K562 (cell line): Measurements from ENCODE around the gene SNCB. TPM values are rescaled to one million over a fixed set of nuclear protein-coding genes. Genes with fewer than 3 reads are reported as not detected.

Source experiments
- ATAC-seq: fragments of 200-7000 bp; cut with Tn5 transposase; 3 replicates; pipeline ENCODE4 v1.9.1; 2020; ENCODE audit warnings: moderate library complexity
- BruUV-seq: library from RNA; stranded (reverse); fragments of 400-500 nt; replicated peaks from 2 replicates; lab custom pipeline; 2021; lab: Mats Ljungman, UMichigan
- CTCF ChIA-PET: fragments of 300-600 bp; formaldehyde crosslinking; extraction: SDS; loops from one replicate; lab custom pipeline; 2021; ENCODE audit warnings: low intra/inter-chr PET ratio; lab: Yijun Ruan, JAX
- POLR2A ChIA-PET: fragments of 300-600, 350-650 bp; sonication (Branson Sonifier 250); formaldehyde crosslinking; extraction: SDS; loops from one replicate; lab custom pipeline; 2021; ENCODE audit warnings: antibody characterized with exemption, inconsistent platforms; lab: Yijun Ruan, JAX
- DNase-seq, 4 experiments: peaks; one replicate each; pipeline versions ENCODE4 v3.0.0 to v3.0.0-alpha.2; 2011 to 2018; ENCODE audit warnings: low spot score in 3 of 4, mixed read lengths in 3 of 4; ENCODE audit errors: extremely low read depth in 1 of 4
- FAIRE-seq: peaks from 2 replicates; lab custom pipeline; 2011; peaks lifted over from hg19 to GRCh38; lab: Jason Lieb, UNC
- H2AFZ ChIP-seq: 2 replicates; pipeline ENCODE4 v1.6.0; 2011; ENCODE audit warnings: low read depth, low read length, control low read depth, inconsistent platforms
- H3K27ac ChIP-seq: fragments of 200-600 bp; 3 replicates; pipeline ENCODE4 v1.8.0; 2011; ENCODE audit warnings: low read depth, mild to moderate bottlenecking, control low read depth, inconsistent platforms, low read length, moderate library complexity, mixed read lengths; ENCODE audit errors: extremely low read depth
- H3K27me3 ChIP-seq, 2 experiments: fragments of 300-600 bp in 1 of 2; 2 replicates in 1 of 2; 3 replicates in 1 of 2; pipeline versions ENCODE4 v1.6.0 to v1.8.0; 2011; ENCODE audit warnings: inconsistent platforms in 2 of 2, low read length in 2 of 2, mild to moderate bottlenecking in 1 of 2, mixed read lengths in 1 of 2, moderate library complexity in 1 of 2; ENCODE audit not compliant: control insufficient read depth in 2 of 2, insufficient read depth in 2 of 2
- H3K36me3 ChIP-seq: fragments of 300-600 bp; 3 replicates; pipeline ENCODE4 v1.8.0; 2011; ENCODE audit warnings: mild to moderate bottlenecking, low read length, inconsistent platforms; ENCODE audit not compliant: control insufficient read depth, insufficient read depth
- H3K4me1 ChIP-seq, 2 experiments: fragments of 200-600 bp in 1 of 2; replicated peaks in 1 of 2; 2 replicates in 1 of 2; 3 replicates in 1 of 2; pipeline versions ENCODE4 v1.5.1 to v1.8.0; 2011; ENCODE audit warnings: inconsistent platforms in 2 of 2, low read length in 2 of 2, mild to moderate bottlenecking in 1 of 2, mixed read lengths in 1 of 2, moderate library complexity in 1 of 2; ENCODE audit not compliant: control insufficient read depth in 2 of 2, insufficient read depth in 2 of 2
- H3K4me2 ChIP-seq: 2 replicates; pipeline ENCODE4 v1.6.1; 2011; ENCODE audit warnings: low read length, control low read depth, inconsistent platforms, mixed read lengths; ENCODE audit not compliant: insufficient read depth
- H3K4me3 ChIP-seq: fragments of 200-600 bp; sonication (generic), shearing (Covaris generic); 2 replicates; pipeline ENCODE4 v1.5.1; 2016; ENCODE audit warnings: control low read depth, inconsistent platforms
- H3K79me2 ChIP-seq: fragments of 200-600 bp; 3 replicates; pipeline ENCODE4 v1.8.0; 2011; ENCODE audit warnings: low read length, inconsistent platforms; ENCODE audit not compliant: control insufficient read depth, insufficient read depth
- H3K9ac ChIP-seq, 2 experiments: 2 replicates each; pipeline versions ENCODE4 v1.6.0 to v1.6.1; 2011; ENCODE audit warnings: low read depth in 2 of 2, low read length in 2 of 2, control low read depth in 1 of 2, inconsistent platforms in 1 of 2, mild to moderate bottlenecking in 1 of 2, mixed read lengths in 1 of 2; ENCODE audit not compliant: insufficient read depth in 1 of 2
- H3K9me1 ChIP-seq: one replicate; pipeline ENCODE4 v1.6.0; 2011; ENCODE audit warnings: inconsistent platforms, mild to moderate bottlenecking, low read length, moderate library complexity; ENCODE audit not compliant: control insufficient read depth, insufficient read depth
- H3K9me3 ChIP-seq: replicated peaks from 2 replicates; pipeline ENCODE4 v1.5.1; 2011; ENCODE audit warnings: low read depth, low read length, inconsistent platforms; ENCODE audit not compliant: control insufficient read depth, insufficient read depth
- H4K20me1 ChIP-seq: replicated peaks from 2 replicates; pipeline ENCODE4 v1.6.1; 2011; ENCODE audit warnings: low read length, inconsistent platforms, mixed read lengths; ENCODE audit not compliant: control insufficient read depth, insufficient read depth
- ARID1B ChIP-seq: fragments of 450-650 bp; IDR thresholded peaks from 2 replicates; pipeline ENCODE4 v1.6.1; 2016; ENCODE audit warnings: antibody characterized with exemption, mild to moderate bottlenecking, inconsistent platforms
- ARID2 ChIP-seq: fragments of 450-650 bp; IDR thresholded peaks from 2 replicates; pipeline ENCODE4 v1.6.1; 2017; ENCODE audit warnings: antibody characterized with exemption, mild to moderate bottlenecking
- LCOR ChIP-seq: sonication (generic); formaldehyde crosslinking; IDR thresholded peaks from 2 replicates; pipeline ENCODE4 v1.8.0; 2022; ENCODE audit warnings: mild to moderate bottlenecking, missing genetic modification reagents
- MAFG ChIP-seq: fragments of 450-650 bp; conservative IDR thresholded peaks from 2 replicates; pipeline ENCODE4 v1.6.1; 2016; ENCODE audit warnings: missing genetic modification characterization, missing compliant biosample characterization
- POLR2AphosphoS5 ChIP-seq: IDR thresholded peaks from 2 replicates; pipeline ENCODE4 v1.6.1; 2011; ENCODE audit warnings: mild to moderate bottlenecking, low read depth, low read length, moderate library complexity; ENCODE audit not compliant: control insufficient read depth, insufficient read depth
- RBBP5 ChIP-seq: fragments of 200-600 bp; sonication (generic); IDR thresholded peaks from 2 replicates; pipeline ENCODE4 v1.6.1; 2012; ENCODE audit warnings: borderline replicate concordance, mild to moderate bottlenecking, low read length, control low read depth, inconsistent platforms; ENCODE audit not compliant: insufficient read depth, poor library complexity, severe bottlenecking
- RFX1 ChIP-seq: fragments of 450-650 bp; IDR thresholded peaks from 2 replicates; pipeline ENCODE4 v1.6.1; 2016; ENCODE audit warnings: mild to moderate bottlenecking, moderate library complexity
- SREBF1 ChIP-seq: fragments of 150-350 bp; IDR thresholded peaks from 2 replicates; pipeline ENCODE4 v1.6.1; 2014; ENCODE audit warnings: antibody characterized with exemption, low read depth, low read length, borderline replicate concordance
- ZNF146 ChIP-seq: IDR thresholded peaks from one replicate; pipeline ENCODE4 v1.6.1; 2018; ENCODE audit warnings: missing compliant biosample characterization; ENCODE audit not compliant: unreplicated experiment
- ZNF184 ChIP-seq: sonication (generic); formaldehyde crosslinking; IDR thresholded peaks from 2 replicates; pipeline ENCODE4 v1.5.0; 2020; ENCODE audit warnings: missing genetic modification reagents
- ZNF253 ChIP-seq: fragments of 250-450 bp; sonication (Bioruptor Pico); conservative IDR thresholded peaks from 2 replicates; pipeline ENCODE4 v1.6.1; 2021; ENCODE audit warnings: mild to moderate bottlenecking
- ZNF384 ChIP-seq: IDR thresholded peaks from 2 replicates; pipeline ENCODE4 v1.6.1; 2012; ENCODE audit warnings: low read depth, low read length, improper control_type of control experiment
- ZNF395 ChIP-seq: fragments of 200-800 bp; sonication (Bioruptor generic); IDR thresholded peaks from 2 replicates; pipeline ENCODE4 v1.6.1; 2017; ENCODE audit warnings: missing genetic modification characterization, missing compliant biosample characterization
- ZNF436 ChIP-seq: fragments of 250-450, 450-650 bp; sonication (Bioruptor Pico); formaldehyde crosslinking; IDR thresholded peaks from 2 replicates; pipeline ENCODE4 v1.7.0; 2020; ENCODE audit warnings: mild to moderate bottlenecking
- ZNF507 ChIP-seq: conservative IDR thresholded peaks from 2 replicates; pipeline ENCODE4 v1.6.1; 2017; ENCODE audit warnings: missing genetic modification characterization, missing compliant biosample characterization
- ZNF561 ChIP-seq: fragments of 450-650 bp; formaldehyde crosslinking; conservative IDR thresholded peaks from 2 replicates; pipeline ENCODE4 v1.4.0; 2020; ENCODE audit warnings: mild to moderate bottlenecking, moderate library complexity
- ZNF668 ChIP-seq: fragments of 250-450 bp; sonication (Bioruptor Pico); IDR thresholded peaks from 2 replicates; pipeline ENCODE4 v1.8.0; 2022; ENCODE audit warnings: mild to moderate bottlenecking, inconsistent platforms
- ZNF699 ChIP-seq: fragments of 250-450 bp; sonication (Bioruptor Pico); IDR thresholded peaks from 2 replicates; pipeline ENCODE4 v1.8.0; 2021; ENCODE audit warnings: mild to moderate bottlenecking, moderate library complexity; ENCODE audit not compliant: insufficient replicate concordance
- ZSCAN29 ChIP-seq: fragments of 450-650 bp; IDR thresholded peaks from 2 replicates; pipeline ENCODE4 v1.6.1; 2017
- WGBS: fragments of 100-300 bp; shearing (Covaris generic); methylation state at CpG from one replicate; pipeline ENCODE4 v1.1.6; 2016; ENCODE audit warnings: low coverage, mixed read lengths; ENCODE audit not compliant: insufficient coverage; ENCODE audit errors: missing lambda C conversion rate; 5-methylcytosine and 5-hydroxymethylcytosine counted together
- in situ Hi-C: fragments of 300-500 bp; cut with MboI; formaldehyde crosslinking; loops from 4 replicates; pipeline ENCODE4 v1.15.0; 2018; ENCODE audit warnings: inconsistent platforms, mixed read lengths
- intact Hi-C: fragments of 100-400 bp; cut with micrococcal nuclease; formaldehyde crosslinking; loops from 2 replicates; pipeline ENCODE4 v1.14.2; 2022
- polyA plus RNA-seq, 8 experiments: library from polyadenylated mRNA; depleted of rRNA in 4 of 8; stranded (reverse) in 5 of 8; unstranded in 3 of 8; fragments of >200 nt; fragmentation: Nextera tagmentation in 2 of 8; fragmentation: Illumina TruSeq in 1 of 8; extraction: Ambion mirVana in 2 of 8; extraction: Trizol in 1 of 8; gene quantifications; 2 replicates each; pipeline versions ENCODE4 v1.2.1 to v1.2.3, GENCODE V29; 2011 to 2014; ENCODE audit warnings: inconsistent platforms in 1 of 8, missing spikeins in 1 of 8
- total RNA-seq, 7 experiments: library from RNA; depleted of rRNA in 6 of 7; stranded (reverse); fragments of >200 nt in 6 of 7; fragmentation: Illumina TruSeq in 2 of 7; extraction: Trizol in 2 of 7; gene quantifications; 2 replicates each; pipeline versions ENCODE4 v1.2.1 to v1.2.3, GENCODE V29; 2011 to 2021; ENCODE audit warnings: low replicate concordance in 1 of 7

SNCB gene
- total and polyA plus RNA-seq, 9 of the 15 experiments (the other 6 are each of a cell fraction or from before 2014, with no cell fraction given) = not detected

- no peak for ATAC-seq
- no peaks in the 10 kb centered on the region for H3K9me1 ChIP-seq
- ChIA-PET CTCF (interaction anchor here (0.7 to 1.4 kb wide), 5 partner anchors 11 to 452 kb away, joined by 3 to 8 read pairs (median 5); no protein-coding TSS in a partner anchor), POLR2A (interaction anchor here (1.0 to 1.9 kb wide), 4 partner anchors 10 to 298 kb away, joined by 3 to 6 read pairs (median 5); partner anchors contain the start of gene TSPAN17)
- TF ChIP-seq ZNF699 (CRISPR knock-in tag) = no peak
- no peak for TF ChIP-seq ZNF507 (tag)
- no peak for TF ChIP-seq MAFG (tag)
- no peak for TF ChIP-seq RFX1
- TF ChIP-seq ARID2 = no peak
- no peak for TF ChIP-seq ZNF253 (CRISPR knock-in tag)
- no peak for TF ChIP-seq ZNF561 (CRISPR knock-in tag)
- TF ChIP-seq ARID1B = no peak
- no peak for TF ChIP-seq RBBP5
- no peak for TF ChIP-seq ZNF184 (CRISPR knock-in tag)
- no peak for TF ChIP-seq LCOR (CRISPR knock-in tag)
- TF ChIP-seq ZSCAN29 = no peak
- TF ChIP-seq ZNF395 (CRISPR knock-in tag) = no peak
- TF ChIP-seq ZNF384 = no peak
- no peak for TF ChIP-seq SREBF1
- no peak for TF ChIP-seq ZNF436 (CRISPR knock-in tag)
- no peak for TF ChIP-seq ZNF668 (CRISPR knock-in tag)
- no peak for TF ChIP-seq POLR2AphosphoS5
- TF ChIP-seq ZNF146 (CRISPR knock-in tag) = no peak
- WGBS = 0% methylated on average over 4 of the region's 4 CpGs
- intact Hi-C loops = loop anchor here (2.0 to 10.0 kb wide), 2 partner anchors 145 to 299 kb away; no protein-coding TSS in a partner anchor
- no peak overlapping the region for H2AFZ ChIP-seq
- in situ Hi-C loops = loop anchor here (5.0 to 10.0 kb wide), 2 partner anchors 295 to 452 kb away; no protein-coding TSS in a partner anchor
- DNase-seq = no peak
- H3K79me2 ChIP-seq = no peaks in the 10 kb centered on the region
- H3K9me3 ChIP-seq = no peaks in the 10 kb centered on the region
- H3K36me3 ChIP-seq = peaks cover 11% of the 10 kb centered on the region; the same call in 1 of the 3 replicates
- peaks cover 13% of the 10 kb centered on the region; the same call in 1 of the 2 replicates for H4K20me1 ChIP-seq
- H3K4me1 ChIP-seq = peaks cover 0 to 22% of the 10 kb centered on the region in 2 experiments; a peak in 2 of 5 replicates
- no peak for FAIRE-seq
- no peak overlapping the region for H3K27ac ChIP-seq
- H3K27me3 ChIP-seq = peaks cover 13 to 37% of the 10 kb centered on the region in 2 experiments; a peak in 4 of 5 replicates
- no peak overlapping the region for H3K4me3 ChIP-seq
- no peak overlapping the region for H3K9ac ChIP-seq
- no TSS peak for BruUV-seq
- no peak overlapping the region for H3K4me2 ChIP-seq
Measured at GRCh38 chr5:176659860-176660461, 29.6 kb upstream of the SNCB start.
